Duodenal mucosa (tissue), 2 donors: ENCODE data around the gene VSIG10L2.

Source experiments
- H3K27ac ChIP-seq: one replicate; pipeline ENCODE4 v1.7.0; 2013; ENCODE audit warnings: low read depth, low read length
- H3K27me3 ChIP-seq, 2 donors: one replicate each; pipeline ENCODE4 v1.7.0; 2013; ENCODE audit warnings: low read length in 2 of 2, control low read depth in 1 of 2; ENCODE audit not compliant: insufficient read depth in 2 of 2, control insufficient read depth in 1 of 2
- H3K36me3 ChIP-seq, 2 donors: one replicate each; pipeline ENCODE4 v1.7.0; 2013; ENCODE audit warnings: low read length in 2 of 2, control low read depth in 1 of 2; ENCODE audit not compliant: insufficient read depth in 2 of 2, control insufficient read depth in 1 of 2
- H3K4me1 ChIP-seq, 2 donors: one replicate each; pipeline ENCODE4 v1.7.0; 2013; ENCODE audit warnings: low read length in 2 of 2, control low read depth in 1 of 2; ENCODE audit not compliant: insufficient read depth in 2 of 2, control insufficient read depth in 1 of 2
- H3K4me3 ChIP-seq, 2 donors: one replicate each; pipeline ENCODE4 v1.7.0; 2013; ENCODE audit warnings: low read length in 2 of 2, low read depth in 1 of 2
- H3K9ac ChIP-seq, 2 donors: one replicate each; pipeline ENCODE4 v1.7.0; 2013; ENCODE audit warnings: low read length in 2 of 2, low read depth in 1 of 2
- H3K9me3 ChIP-seq, 2 donors: one replicate each; pipeline ENCODE4 v1.7.0; 2013; ENCODE audit warnings: low read length in 2 of 2, control low read depth in 1 of 2; ENCODE audit not compliant: control insufficient read depth in 1 of 2

VSIG10L2 gene

DNA sequence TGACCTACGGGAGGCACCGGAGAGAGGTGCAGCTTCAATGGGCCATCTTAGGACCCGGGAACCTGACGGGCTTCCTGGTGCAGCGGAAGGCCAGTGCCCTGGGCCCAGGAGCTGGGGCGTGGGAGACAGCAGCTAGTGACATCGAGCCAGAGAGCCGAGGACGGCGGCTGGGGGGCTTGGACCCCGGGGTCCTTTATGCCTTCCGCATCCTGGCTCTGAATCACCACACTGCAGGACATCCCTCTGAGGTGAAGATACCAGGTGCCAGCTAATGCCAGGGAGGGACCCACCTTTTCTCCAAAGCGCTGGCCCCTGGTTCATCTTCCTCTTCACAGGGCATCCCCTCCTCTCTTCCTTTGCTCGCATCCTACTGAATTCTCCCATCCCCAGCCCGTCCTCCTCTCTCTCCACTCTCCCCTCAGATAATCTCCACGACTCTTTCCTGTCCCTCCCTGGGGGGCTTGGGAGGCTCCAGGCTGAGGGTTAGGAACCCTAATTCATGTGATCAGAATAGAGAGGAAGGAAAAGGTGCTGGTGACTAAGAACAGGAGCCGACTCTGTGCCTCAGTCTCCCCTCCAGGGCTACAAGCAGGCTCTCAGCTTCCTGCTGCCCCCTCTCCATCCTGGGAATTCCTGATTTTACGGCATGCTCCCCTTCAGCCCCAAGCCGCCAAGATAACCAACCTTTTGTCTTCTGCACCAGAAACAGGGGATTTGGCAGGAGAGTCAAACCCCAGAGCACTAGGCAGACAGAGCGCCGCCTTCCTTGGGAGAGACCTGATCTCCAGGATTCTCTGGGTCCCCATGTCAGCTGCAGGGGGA, 8.5 kb downstream of the VSIG10L2 start:
- no peak overlapping the region for H3K27ac ChIP-seq
- H3K36me3 ChIP-seq: no peaks in the 10 kb centered on the region
- no peak overlapping the region for H3K9ac ChIP-seq
- peaks cover 0 to 6% of the 10 kb centered on the region in 2 donors for H3K4me1 ChIP-seq
- H3K9me3 ChIP-seq: no peaks in the 10 kb centered on the region
- no peaks in the 10 kb centered on the region for H3K27me3 ChIP-seq
- H3K4me3 ChIP-seq: no peak overlapping the region

DNA sequence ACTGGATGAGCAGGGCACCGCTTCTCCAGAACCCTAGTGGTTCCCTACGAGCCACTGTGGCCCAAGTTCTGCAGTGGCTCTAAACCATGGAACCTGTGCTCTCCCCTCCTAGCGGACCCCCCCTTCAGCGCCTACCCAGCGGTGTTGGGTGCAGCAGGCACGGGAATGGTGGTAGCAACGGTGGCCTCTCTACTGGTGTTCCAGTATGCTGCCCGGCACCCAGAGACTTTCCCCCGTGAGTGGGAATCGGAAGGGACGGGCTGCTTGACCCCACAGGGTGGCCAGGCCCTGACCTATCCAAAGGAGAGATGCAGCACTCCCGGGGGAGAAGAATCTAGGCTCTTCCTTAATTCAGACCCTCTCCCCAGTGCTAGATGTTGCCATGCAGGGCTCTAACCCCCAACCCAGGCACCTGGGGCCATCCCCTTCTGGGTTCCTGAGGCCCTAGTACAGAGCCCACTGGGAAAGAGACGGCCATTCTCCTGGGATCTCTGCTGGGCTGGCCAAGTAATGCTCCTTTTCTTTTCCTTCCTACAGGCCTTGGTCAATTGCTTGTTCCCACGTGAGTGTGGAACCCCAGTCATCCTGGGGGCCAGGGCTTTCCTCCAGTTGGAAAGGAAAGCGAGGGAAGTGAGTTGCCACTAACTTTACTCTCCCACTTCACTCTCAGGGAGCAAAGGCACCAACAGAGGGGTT, 9.2 kb downstream of the VSIG10L2 start:
- Histone ChIP-seq H3K9ac (no peak overlapping the region), H3K4me1 (peaks cover 0 to 6% of the 10 kb centered on the region in 2 donors), H3K9me3 (no peaks in the 10 kb centered on the region), H3K4me3 (no peak overlapping the region), H3K27ac (no peak overlapping the region), H3K36me3 (no peaks in the 10 kb centered on the region), H3K27me3 (no peaks in the 10 kb centered on the region)

DNA sequence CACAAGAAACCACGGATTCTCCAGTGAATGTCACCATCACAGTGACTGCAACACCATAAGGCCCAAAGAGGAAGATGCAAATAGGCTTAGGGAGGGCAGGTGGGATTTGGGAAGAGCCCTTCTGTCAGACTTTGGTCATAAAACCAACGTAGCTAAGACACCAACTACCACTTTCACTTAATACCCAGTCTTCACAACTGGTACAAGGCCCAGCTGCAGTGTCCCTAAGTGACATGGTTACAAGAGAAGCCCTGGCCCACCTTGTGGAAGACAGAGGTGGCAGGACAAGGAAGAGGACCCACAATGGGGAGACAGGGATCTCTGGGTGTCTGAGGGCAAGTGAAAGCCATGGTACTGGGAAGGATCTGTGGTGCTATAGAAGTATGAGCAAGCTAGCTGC, 10.0 kb downstream of the VSIG10L2 start:
- no peaks in the 10 kb centered on the region for H3K36me3 ChIP-seq
- no peak overlapping the region for H3K27ac ChIP-seq
- no peak overlapping the region for H3K4me3 ChIP-seq
- H3K27me3 ChIP-seq: no peaks in the 10 kb centered on the region
- H3K9me3 ChIP-seq: no peaks in the 10 kb centered on the region
- H3K9ac ChIP-seq: no peak overlapping the region
- H3K4me1 ChIP-seq: peaks cover 0 to 6% of the 10 kb centered on the region in 2 donors

DNA sequence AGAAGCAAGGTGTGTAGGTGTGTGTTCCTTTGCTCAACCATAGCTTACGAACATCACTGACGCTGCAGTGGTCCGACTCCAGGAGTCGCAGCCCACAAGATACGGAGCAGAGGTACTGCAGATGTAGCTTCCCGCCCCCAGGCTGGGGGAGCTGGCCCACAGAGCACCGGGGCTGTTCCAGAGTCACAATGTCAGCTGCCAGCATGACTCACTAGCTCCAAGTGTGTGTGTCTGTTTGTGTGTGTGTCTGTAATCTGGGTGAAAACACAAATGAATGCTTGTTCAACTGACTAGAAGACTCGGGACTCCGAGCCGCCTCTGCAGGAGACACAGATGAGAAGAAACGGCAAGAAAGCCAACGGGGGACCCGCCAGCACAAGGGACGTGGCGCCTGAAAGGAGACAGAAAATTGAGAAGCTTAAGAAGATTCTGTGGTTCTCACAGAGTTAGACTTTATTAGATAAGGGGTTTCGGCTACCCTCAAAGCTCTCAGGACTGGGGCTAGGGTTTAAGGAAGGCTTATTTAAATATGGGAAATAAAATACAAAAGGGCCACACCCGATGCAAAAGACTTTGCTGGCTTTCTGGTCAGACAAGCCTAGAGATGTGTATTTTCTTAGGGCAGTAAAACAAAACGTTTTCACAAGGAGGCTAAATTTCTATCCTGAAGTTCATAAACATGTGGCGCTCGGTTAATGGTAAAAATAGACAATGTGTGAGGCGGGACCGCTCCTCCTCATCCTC, 10.7 kb downstream of the VSIG10L2 start:
- Histone ChIP-seq H3K9me3 (no peaks in the 10 kb centered on the region), H3K27me3 (no peaks in the 10 kb centered on the region), H3K4me1 (peaks cover 0 to 6% of the 10 kb centered on the region in 2 donors), H3K27ac (no peak overlapping the region), H3K36me3 (peaks cover 0 to under 1% of the 10 kb centered on the region in 2 donors), H3K4me3 (no peak overlapping the region), H3K9ac (no peak overlapping the region)

DNA sequence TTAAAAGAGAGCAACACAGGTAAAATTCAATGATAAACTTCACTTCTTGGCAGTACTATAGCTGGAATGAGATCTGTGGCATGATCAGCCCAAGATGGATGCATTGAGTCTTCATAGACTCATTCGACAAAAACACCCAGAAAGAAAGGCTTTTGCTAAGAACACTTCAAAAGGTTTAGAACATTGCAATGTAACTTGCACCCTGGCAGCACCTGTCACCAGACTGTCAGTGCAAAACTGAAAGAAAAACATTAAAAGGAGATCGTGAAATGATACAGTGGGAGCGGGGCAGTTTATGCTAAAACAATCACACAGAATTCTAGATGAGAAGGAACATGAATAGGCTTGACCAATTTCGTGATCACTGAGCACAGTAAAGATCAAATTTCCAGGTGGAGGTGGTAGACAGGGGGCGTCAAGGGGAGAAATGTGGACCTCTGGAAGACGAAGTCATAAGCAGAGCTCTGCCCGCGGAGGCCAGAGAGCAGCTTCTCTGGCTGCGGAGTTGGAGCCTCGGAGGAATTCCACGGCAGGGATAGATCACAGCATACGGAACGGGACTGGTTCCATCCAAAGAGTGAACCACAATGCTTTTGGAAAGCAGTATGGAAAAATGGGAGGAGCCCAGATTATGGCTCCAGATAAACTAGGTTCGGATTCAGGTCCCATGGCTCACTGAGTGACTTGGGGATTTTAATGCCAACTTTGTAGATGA, 11.9 kb downstream of the VSIG10L2 start:
- H3K4me3 ChIP-seq: no peak overlapping the region
- peaks cover 0 to 2% of the 10 kb centered on the region in 2 donors for H3K36me3 ChIP-seq
- H3K9ac ChIP-seq: no peak overlapping the region
- H3K9me3 ChIP-seq: peaks cover 0 to 2% of the 10 kb centered on the region in 2 donors
- H3K27ac ChIP-seq: no peak overlapping the region
- no peaks in the 10 kb centered on the region for H3K27me3 ChIP-seq
- peaks cover 0 to 4% of the 10 kb centered on the region in 2 donors for H3K4me1 ChIP-seq

DNA sequence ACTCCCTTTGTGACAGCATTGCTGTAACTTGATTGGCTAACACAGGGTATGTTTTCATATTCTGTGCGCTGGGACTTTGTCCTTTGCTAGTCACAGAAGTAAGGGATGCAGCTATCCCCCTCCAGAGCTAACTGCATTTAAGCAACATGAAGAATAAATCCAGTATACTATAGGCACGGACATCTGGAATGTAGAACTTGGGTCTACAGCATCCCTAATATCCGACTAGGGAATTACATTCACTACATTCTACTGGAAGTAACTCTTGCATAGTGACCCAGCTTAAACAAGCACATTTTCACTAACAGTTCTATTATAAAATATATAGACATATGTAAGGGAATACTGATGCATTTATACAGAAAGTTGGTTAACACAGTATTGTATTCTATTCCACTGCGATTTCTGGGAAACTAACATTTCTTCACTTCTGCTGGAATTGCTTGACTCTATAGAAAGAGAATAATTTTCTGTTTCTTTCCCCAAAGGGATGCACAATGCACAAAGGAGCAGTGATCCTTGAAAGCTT, 13.1 kb downstream of the VSIG10L2 start:
- Histone ChIP-seq H3K9me3 (peaks cover 0 to 2% of the 10 kb centered on the region in 2 donors), H3K36me3 (peaks cover 0 to 2% of the 10 kb centered on the region in 2 donors), H3K27me3 (no peaks in the 10 kb centered on the region), H3K4me3 (no peak overlapping the region), H3K27ac (no peak overlapping the region), H3K4me1 (no peaks in the 10 kb centered on the region), H3K9ac (no peak overlapping the region)

DNA sequence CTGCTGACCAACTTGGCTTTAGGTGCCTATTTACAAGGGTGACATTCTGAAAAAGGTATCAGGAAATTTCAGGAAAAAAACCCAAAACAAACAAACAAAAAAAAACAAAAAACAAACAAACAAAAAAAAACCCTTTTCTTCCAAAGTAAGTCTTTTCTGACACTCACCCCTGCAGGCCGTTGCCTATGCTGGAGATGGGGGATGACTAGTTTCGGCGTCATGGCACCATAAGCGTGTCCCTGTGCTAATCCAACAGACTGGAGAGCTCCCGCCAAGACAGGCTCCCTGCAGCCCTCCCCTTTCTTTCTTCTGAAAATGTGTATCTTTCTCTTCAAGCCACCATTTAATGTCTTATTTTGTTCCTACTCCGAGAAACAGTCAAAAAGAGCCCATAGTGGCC, 13.7 kb downstream of the VSIG10L2 start:
- Histone ChIP-seq H3K36me3 (peaks cover 0 to 2% of the 10 kb centered on the region in 2 donors), H3K9ac (no peak overlapping the region), H3K27ac (no peak overlapping the region)

DNA sequence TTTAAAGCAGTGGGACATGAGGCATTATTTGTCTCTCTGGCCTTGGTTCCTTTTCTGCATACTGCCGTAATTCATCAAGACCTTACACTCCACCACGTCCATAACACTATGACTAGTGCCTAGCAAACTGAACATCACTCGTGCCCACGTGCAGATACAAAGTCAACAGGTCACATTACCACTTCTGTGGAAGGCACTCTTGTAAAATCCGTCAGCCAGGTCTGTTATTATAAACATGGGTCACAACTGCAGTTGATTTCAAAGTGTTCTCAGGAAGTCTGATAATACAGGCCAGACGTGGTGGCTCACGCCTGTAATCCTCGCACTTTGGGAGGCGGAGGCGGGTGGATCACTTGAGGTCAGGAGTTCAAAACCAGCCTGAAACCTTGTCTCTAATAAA, 14.1 kb downstream of the VSIG10L2 start:
- Histone ChIP-seq H3K27me3 (no peaks in the 10 kb centered on the region), H3K36me3 (peaks cover 0 to 2% of the 10 kb centered on the region in 2 donors), H3K9me3 (peaks cover 0 to 2% of the 10 kb centered on the region in 2 donors), H3K4me3 (no peak overlapping the region), H3K4me1 (peaks cover 0 to 3% of the 10 kb centered on the region in 2 donors), H3K27ac (no peak overlapping the region), H3K9ac (no peak overlapping the region)

More for the DNA sequence above, 13.7 kb downstream of the VSIG10L2 start:
- H3K4me1 ChIP-seq: peaks cover 0 to 3% of the 10 kb centered on the region in 2 donors
- H3K27me3 ChIP-seq: no peaks in the 10 kb centered on the region
- no peak overlapping the region for H3K4me3 ChIP-seq
- peaks cover 0 to 2% of the 10 kb centered on the region in 2 donors for H3K9me3 ChIP-seq

DNA sequence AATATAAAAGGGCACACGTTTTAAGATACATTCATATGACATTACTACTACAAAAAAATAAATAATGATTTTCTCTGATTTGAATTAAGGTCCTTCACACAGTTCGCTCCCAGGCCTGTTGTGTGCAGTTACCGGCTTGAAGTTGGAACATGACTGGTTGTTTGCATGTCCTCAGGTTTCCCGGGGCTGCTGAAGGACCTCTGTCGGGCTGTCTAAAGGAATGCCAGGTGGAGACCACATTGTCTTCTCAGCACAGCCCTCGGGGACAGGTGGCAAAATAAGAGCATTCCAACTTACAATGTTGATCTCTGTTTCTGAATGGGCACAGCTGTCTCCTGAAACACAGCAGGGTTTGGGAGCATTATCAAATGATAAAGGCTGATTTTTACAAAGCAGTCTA, 14.9 kb downstream of the VSIG10L2 start:
- peaks cover 0 to 2% of the 10 kb centered on the region in 2 donors for H3K36me3 ChIP-seq
- no peak overlapping the region for H3K4me3 ChIP-seq
- peaks cover 0 to 3% of the 10 kb centered on the region in 2 donors for H3K4me1 ChIP-seq
- H3K9ac ChIP-seq: no peak overlapping the region
- peaks cover 0 to 2% of the 10 kb centered on the region in 2 donors for H3K9me3 ChIP-seq
- no peak overlapping the region for H3K27ac ChIP-seq
- H3K27me3 ChIP-seq: no peaks in the 10 kb centered on the region
